Activated T-helper 1 cell treated with Interleukin-2 at 50 U/mL for 16 hours (primary cell): ENCODE results near the gene IPMK.
"Not testable (repeated sequence)": the region's sequence is repeated elsewhere in the genome, so short reads cannot be mapped to it uniquely, and the experiment has no call there.

Experiments
- DNase-seq: peaks from one replicate; pipeline ENCODE4 v3.0.0-alpha.2; 2020; ENCODE audit warnings: low read depth

Gene IPMK

GRCh38 chr10:58220769-58221451 lies 46.8 kb downstream of the IPMK start:
- DNase-seq = no peak

- no peak for DNase-seq
Measured at GRCh38 chr10:58219875-58220274, 47.8 kb downstream of the IPMK start.

- no peak for DNase-seq
Measured at GRCh38 chr10:58217612-58218011, 50.1 kb downstream of the IPMK start.

GRCh38 chr10:58212622-58213021 lies 55.1 kb downstream of the IPMK start:
- no peak for DNase-seq

- no peak for DNase-seq
Measured at GRCh38 chr10:58210160-58210559, 57.5 kb downstream of the IPMK start.

- no peak for DNase-seq
Measured at GRCh38 chr10:58209669-58210068, 58.0 kb downstream of the IPMK start.

GRCh38 chr10:58206251-58206650 lies 61.4 kb downstream of the IPMK start:
- no peak for DNase-seq

GRCh38 chr10:58201704-58202103 lies 66.0 kb downstream of the IPMK start:
- DNase-seq = no peak

GRCh38 chr10:58189269-58189668 lies 78.4 kb downstream of the IPMK start:
- no peak for DNase-seq

GRCh38 chr10:58184120-58184670 lies 83.5 kb downstream of the IPMK start:
- DNase-seq = no peak

- no peak for DNase-seq
Measured at GRCh38 chr10:58180666-58181065, 87.0 kb downstream of the IPMK start.

GRCh38 chr10:58179238-58179637 lies 88.5 kb downstream of the IPMK start:
- no peak for DNase-seq

GRCh38 chr10:58178811-58179210 lies 88.9 kb downstream of the IPMK start:
- DNase-seq = no peak

- no peak for DNase-seq
Measured at GRCh38 chr10:58177362-58177947, 90.2 kb downstream of the IPMK start.

GRCh38 chr10:58175990-58176900 lies 91.4 kb downstream of the IPMK start:
- DNase-seq = no peak

GRCh38 chr10:58174831-58175230 lies 92.9 kb downstream of the IPMK start:
- DNase-seq = no peak

GRCh38 chr10:58173391-58173790 lies 94.3 kb downstream of the IPMK start:
- DNase-seq = no peak

GRCh38 chr10:58171146-58171545 lies 96.5 kb downstream of the IPMK start:
- no peak for DNase-seq

GRCh38 chr10:58164517-58164916 lies 103.2 kb downstream of the IPMK start:
- DNase-seq = no peak

GRCh38 chr10:58158806-58159205 lies 108.9 kb downstream of the IPMK start:
- no peak for DNase-seq

- DNase-seq = no peak
Measured at GRCh38 chr10:58157076-58157766, 110.5 kb downstream of the IPMK start.

GRCh38 chr10:58155941-58156340 lies 111.8 kb downstream of the IPMK start:
- DNase-seq = not testable (repeated sequence)
